Smooth muscle cell of the pulmonary artery (primary cell): ENCODE data around the gene DNAI4. TPM values are rescaled to one million over a fixed set of nuclear protein-coding genes. Genes with fewer than 3 reads are reported as not detected.

ENCODE experiments used
- total RNA-seq: library from RNA; depleted of rRNA; stranded (reverse); fragments of >200 nt; gene quantifications from 2 replicates; pipeline ENCODE4 v1.2.3, GENCODE V29; 2014

DNAI4 gene, protein sequence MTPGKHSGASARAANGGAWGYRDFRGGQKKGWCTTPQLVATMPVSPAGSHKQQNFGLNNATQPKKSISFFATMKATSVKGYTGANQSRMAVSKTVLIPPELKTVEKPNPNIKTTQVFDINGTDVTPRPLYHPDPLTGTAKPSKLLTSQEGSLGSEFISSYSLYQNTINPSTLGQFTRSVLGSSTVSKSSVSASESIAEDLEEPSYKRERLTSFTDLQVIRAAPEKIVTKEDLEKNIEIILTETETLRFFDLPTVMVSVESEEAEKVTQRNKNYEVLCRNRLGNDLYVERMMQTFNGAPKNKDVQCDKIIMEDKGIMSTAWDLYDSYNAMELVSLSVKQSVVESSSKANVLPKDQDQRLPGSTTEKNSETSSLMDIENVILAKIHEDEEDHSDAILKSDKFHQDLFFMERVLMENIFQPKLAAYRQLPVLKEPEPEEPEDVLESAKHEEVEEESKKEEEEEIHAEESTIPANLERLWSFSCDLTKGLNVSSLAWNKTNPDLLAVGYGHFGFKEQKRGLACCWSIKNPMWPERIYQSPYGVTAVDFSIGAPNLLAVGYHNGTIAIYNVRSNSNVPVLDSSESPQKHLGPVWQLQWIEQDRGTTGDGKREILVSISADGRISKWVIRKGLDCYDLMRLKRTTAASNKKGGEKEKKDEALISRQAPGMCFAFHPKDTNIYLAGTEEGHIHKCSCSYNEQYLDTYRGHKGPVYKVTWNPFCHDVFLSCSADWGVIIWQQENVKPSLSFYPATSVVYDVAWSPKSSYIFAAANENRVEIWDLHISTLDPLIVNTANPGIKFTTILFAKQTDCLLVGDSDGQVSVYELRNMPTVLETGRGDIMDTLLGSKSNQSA
- 6.9 and 8.1 TPM in 2 replicates for total RNA-seq

DNA sequence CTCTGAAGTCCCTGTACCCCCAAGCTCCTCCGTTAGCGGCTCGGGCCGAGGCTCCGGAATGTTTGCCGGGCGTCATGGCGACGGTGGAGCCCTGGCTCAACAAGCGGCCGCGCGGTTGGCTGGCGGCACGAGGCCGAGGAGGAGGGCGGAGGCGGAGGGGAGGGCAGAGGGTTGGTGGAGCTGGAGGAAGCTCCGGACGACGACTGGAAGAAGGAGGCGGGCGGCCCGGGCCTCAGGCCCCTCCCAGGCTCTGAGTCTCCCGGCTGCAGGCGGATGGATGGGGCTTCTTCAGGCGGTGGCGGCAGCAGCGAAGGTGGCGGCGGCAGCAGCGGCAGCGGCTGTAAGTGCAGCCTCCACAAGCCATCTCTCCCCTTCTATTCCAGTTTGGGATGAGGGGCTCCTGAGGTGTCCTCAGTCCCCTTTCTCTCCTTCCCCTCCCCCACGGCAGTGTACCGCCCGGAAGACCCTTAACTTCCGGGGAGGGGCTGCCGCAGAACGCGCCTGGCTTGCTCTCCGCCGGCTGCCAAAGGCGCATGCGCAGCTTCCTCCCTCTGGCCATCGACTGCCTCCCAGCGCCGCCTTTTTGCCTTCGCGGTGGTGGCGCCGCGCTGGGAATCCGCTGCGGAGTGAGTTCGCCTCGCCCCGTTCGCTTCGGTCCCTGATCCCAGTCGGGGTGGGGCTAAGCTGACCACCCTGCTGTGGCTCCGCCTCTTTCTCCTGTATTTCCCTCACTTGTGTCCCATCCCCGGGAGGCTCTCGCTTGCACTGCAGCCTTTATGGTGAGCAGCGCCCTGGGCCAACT, at the start of gene DNAI4, which contains the start of gene MIER1:
DNAI4 (minus strand) TSS at position 101 of the 802 bp plus-strand sequence; CDS start at position 76, 25 bp downstream.
MIER1 (plus strand) TSS at position 235 of the 802 bp plus-strand sequence; CDS start at position 274, 39 bp downstream.

Other genes with a start within 250 kb of the DNAI4 start
- 0.46 and 0.65 TPM in 2 replicates for gene DYNLT5, start 172.4 kb downstream of the DNAI4 start, total RNA-seq
- not detected in 2 replicates for gene INSL5, start 123.6 kb downstream of the DNAI4 start, total RNA-seq
- 23.7 and 29.7 TPM in 2 replicates for gene MIER1, start 134 bp upstream of the DNAI4 start, total RNA-seq
- 16.1 and 22.4 TPM in 2 replicates for gene SLC35D1, start 129.3 kb upstream of the DNAI4 start, total RNA-seq
- not detected in 2 replicates for gene C1orf141, start 210.1 kb upstream of the DNAI4 start, total RNA-seq
- not detected in 2 replicates for gene IL23R, start 241.6 kb upstream of the DNAI4 start, total RNA-seq